Type B pancreatic cell (in vitro differentiated cells): ENCODE measurements around the gene ST7. TPM values are rescaled to one million over a fixed set of nuclear protein-coding genes. Genes with fewer than 3 reads are reported as not detected.

ENCODE experiments used
- DNase-seq: peaks from one replicate; pipeline ENCODE4 v3.0.0; 2021; ENCODE audit warnings: mixed read lengths; ENCODE audit not compliant: unreplicated experiment; ENCODE audit errors: extremely low spot score
- H3K27ac Mint-ChIP-seq: 2 replicates; pipeline ENCODE4 v1.8.0; 2021; ENCODE audit warnings: mild to moderate bottlenecking, mixed read lengths
- H3K27me3 Mint-ChIP-seq: 2 replicates; pipeline ENCODE4 v1.8.0; 2021; ENCODE audit warnings: mixed read lengths
- H3K36me3 Mint-ChIP-seq: 2 replicates; pipeline ENCODE4 v1.8.0; 2021; ENCODE audit warnings: mixed read lengths
- H3K4me1 Mint-ChIP-seq: one replicate; pipeline ENCODE4 v1.8.0; 2021; ENCODE audit warnings: mixed read lengths; ENCODE audit not compliant: unreplicated experiment
- H3K4me3 Mint-ChIP-seq: 2 replicates; pipeline ENCODE4 v1.8.0; 2021; ENCODE audit warnings: mild to moderate bottlenecking, mixed read lengths
- H3K9me3 Mint-ChIP-seq: 2 replicates; pipeline ENCODE4 v1.8.0; 2021; ENCODE audit warnings: mixed read lengths
- total RNA-seq: library from RNA; stranded (reverse); gene quantifications from 2 replicates; pipeline ENCODE4 v1.2.1, GENCODE V29; 2021; ENCODE audit warnings: low replicate concordance
- TF ChIP-seq, protein P1 (sequence below): fragments of 200-600 bp; sonication (generic); conservative IDR thresholded peaks from 2 replicates; pipeline ENCODE4 v1.5.0; 2021; ENCODE audit warnings: antibody characterized with exemption, mild to moderate bottlenecking

ST7 gene
- total RNA-seq, 1 donor from 2014 or later: 25.0 TPM

DNA sequence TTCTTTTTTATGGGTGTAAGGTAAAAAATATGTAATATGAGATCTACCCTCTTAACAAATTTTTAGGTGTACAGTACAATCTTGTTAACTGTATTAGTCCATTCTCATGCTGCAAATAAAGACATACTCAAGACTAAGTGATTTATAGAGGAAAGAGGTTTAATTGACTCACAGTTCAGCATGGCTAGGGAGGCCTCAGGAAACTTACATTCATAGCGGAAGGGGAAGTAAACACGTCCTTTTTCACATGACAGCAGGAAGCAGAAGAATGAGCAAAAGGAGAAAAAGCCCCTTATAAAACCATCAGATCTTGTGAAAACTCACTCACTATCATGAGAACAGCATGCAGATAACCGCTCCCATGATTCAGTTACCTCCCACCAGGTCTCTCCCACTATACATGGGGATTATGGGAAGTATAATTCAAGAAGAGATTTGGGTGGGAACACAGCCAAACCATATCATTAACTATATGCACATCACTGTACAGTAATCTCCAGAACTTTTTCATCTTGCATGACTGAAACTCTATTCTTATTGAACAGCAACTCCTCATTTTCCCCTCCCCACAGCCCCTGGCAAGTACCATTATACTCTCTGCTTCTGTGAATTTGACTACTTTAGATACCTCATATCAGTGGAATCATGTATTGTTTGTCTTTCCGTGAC is 242.2 kb downstream of the ST7 start:
- no peak for DNase-seq
- peaks cover 34% of the 10 kb centered on the region for H3K36me3 Mint-ChIP-seq
- no peaks in the 10 kb centered on the region for H3K27me3 Mint-ChIP-seq
- peaks cover 7% of the 10 kb centered on the region for H3K4me1 Mint-ChIP-seq
- H3K4me3 Mint-ChIP-seq: no peak overlapping the region
- H3K27ac Mint-ChIP-seq: no peak overlapping the region
- H3K9me3 Mint-ChIP-seq: no peaks in the 10 kb centered on the region
- TF ChIP-seq, protein P1, sequence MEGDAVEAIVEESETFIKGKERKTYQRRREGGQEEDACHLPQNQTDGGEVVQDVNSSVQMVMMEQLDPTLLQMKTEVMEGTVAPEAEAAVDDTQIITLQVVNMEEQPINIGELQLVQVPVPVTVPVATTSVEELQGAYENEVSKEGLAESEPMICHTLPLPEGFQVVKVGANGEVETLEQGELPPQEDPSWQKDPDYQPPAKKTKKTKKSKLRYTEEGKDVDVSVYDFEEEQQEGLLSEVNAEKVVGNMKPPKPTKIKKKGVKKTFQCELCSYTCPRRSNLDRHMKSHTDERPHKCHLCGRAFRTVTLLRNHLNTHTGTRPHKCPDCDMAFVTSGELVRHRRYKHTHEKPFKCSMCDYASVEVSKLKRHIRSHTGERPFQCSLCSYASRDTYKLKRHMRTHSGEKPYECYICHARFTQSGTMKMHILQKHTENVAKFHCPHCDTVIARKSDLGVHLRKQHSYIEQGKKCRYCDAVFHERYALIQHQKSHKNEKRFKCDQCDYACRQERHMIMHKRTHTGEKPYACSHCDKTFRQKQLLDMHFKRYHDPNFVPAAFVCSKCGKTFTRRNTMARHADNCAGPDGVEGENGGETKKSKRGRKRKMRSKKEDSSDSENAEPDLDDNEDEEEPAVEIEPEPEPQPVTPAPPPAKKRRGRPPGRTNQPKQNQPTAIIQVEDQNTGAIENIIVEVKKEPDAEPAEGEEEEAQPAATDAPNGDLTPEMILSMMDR: no peak

DNA sequence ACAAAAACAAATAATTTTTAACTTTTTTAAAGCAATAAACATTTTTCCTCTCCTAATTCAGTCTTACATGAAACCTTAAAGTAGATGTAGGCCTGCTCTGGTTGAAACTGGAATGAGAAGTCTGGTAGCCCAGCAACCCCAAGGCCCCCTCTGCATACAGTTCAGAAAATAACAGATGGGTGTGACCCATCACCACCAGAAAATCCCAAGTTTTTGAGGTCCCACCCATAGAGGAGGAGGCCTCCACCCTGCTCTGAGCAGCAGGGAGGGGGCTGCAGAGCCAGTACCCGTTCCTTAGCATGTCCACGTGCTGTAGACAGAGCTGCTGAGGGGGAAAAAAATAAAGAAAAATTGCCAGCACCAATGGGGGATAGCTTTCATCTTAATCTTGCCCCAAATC is 246.8 kb downstream of the ST7 start:
- H3K36me3 Mint-ChIP-seq: peaks cover 22% of the 10 kb centered on the region
- H3K9me3 Mint-ChIP-seq: no peaks in the 10 kb centered on the region
- no peak for DNase-seq
- no peak overlapping the region for H3K4me3 Mint-ChIP-seq
- H3K27ac Mint-ChIP-seq: no peak overlapping the region
- TF ChIP-seq, protein P1: no peak
- peaks cover 7% of the 10 kb centered on the region for H3K4me1 Mint-ChIP-seq
- no peaks in the 10 kb centered on the region for H3K27me3 Mint-ChIP-seq

DNA sequence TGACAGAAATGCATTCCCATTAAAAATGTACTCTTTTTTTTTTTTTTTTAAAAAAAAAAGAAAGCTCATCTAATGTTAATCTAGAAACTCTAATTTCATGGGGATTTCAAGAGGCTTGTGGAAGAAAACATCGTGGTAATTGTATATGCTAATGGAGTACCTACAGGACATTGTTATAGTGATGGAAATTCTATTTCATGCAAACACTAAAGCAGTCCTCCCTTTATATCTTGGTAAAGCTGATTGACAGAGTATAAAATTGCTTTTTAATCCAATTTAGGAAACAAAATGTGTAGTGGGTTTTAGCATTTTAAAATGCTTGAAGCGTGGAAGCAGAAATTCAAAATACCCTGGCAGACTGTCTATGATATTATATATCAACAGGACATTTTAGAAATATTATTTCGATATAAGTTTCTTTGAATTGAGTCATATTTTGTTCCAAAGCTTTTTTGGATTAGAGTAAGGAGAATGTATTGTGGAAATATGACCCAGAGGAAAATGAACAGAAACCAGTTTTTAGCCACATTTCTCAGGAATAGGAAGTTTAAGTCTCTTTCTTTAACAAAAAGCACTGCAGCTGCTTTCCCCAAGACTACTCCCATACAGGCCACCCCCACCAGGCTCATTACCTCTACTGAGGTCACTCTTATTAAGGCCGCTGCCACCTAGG is 247.6 kb downstream of the ST7 start:
- Mint-ChIP-seq H3K4me3 (no peak overlapping the region), H3K9me3 (no peaks in the 10 kb centered on the region), H3K4me1 (no peaks in the 10 kb centered on the region), H3K27ac (no peak overlapping the region), H3K36me3 (peaks cover 15% of the 10 kb centered on the region), H3K27me3 (no peaks in the 10 kb centered on the region)
- DNase-seq: no peak
- TF ChIP-seq, protein P1: no peak

DNA sequence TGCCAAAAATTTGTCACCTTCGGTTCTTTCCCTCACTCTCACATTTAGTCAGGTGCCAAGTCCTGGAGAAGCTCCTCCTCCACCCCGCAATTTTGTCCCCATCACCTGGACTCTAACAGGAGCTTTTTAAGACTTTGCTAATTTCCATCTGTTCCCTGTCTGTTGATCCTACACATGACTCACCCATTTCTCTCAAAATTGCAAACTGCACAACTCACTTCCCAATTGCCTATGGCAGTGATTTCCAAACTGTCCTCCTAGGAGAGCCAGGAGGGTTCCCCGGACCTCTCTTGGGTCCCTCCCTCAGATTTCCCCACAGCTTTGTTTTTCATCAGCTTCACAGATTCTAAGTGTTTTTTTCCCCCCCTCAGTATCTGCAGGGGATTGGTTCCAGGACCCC is 249.2 kb downstream of the ST7 start:
- no peaks in the 10 kb centered on the region for H3K27me3 Mint-ChIP-seq
- no peaks in the 10 kb centered on the region for H3K4me1 Mint-ChIP-seq
- no peak for DNase-seq
- no peak overlapping the region for H3K27ac Mint-ChIP-seq
- H3K36me3 Mint-ChIP-seq: peaks cover 10% of the 10 kb centered on the region
- no peaks in the 10 kb centered on the region for H3K9me3 Mint-ChIP-seq
- TF ChIP-seq, protein P1: no peak
- no peak overlapping the region for H3K4me3 Mint-ChIP-seq

DNA sequence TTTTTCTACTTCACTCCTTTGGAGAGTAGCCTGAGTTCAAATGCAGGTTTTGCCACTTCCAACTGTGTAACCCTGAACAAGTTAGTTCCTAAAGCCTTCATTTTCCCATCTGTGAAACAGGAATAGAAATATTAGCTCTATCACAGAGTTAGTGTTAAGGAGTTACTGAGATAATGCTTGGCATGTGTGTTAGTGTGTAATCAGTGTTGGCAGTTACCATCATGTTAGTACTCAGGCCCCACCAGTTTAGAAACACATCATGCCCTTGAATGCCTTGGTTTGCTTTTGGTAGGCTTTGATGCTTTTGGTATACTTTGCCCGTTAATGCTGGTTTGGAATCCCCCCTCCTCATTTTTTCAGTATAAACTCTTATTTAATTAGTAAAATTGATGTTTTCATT is 249.9 kb downstream of the ST7 start:
- no peak for DNase-seq
- H3K9me3 Mint-ChIP-seq: no peaks in the 10 kb centered on the region
- no peak overlapping the region for H3K4me3 Mint-ChIP-seq
- TF ChIP-seq, protein P1: no peak
- H3K36me3 Mint-ChIP-seq: peaks cover 10% of the 10 kb centered on the region
- no peak overlapping the region for H3K27ac Mint-ChIP-seq
- no peaks in the 10 kb centered on the region for H3K27me3 Mint-ChIP-seq
- no peaks in the 10 kb centered on the region for H3K4me1 Mint-ChIP-seq
